Liver (tissue), 9 donors: ENCODE results near the gene YTHDF1. TPM values are rescaled to one million over a fixed set of nuclear protein-coding genes. Genes with fewer than 3 reads are reported as not detected.

Experiments
- DNase-seq: peaks from one replicate; pipeline ENCODE4 v3.0.0-alpha.2; 2017; ENCODE audit warnings: low spot score
- H3K27ac ChIP-seq, 2 donors: one replicate each; pipeline ENCODE4 v1.7.0; 2013; ENCODE audit warnings: inconsistent platforms in 2 of 2, low read length in 2 of 2, control low read depth in 1 of 2, low read depth in 1 of 2, mild to moderate bottlenecking in 1 of 2
- H3K27me3 ChIP-seq, 4 donors: one replicate each; pipeline versions ENCODE4 v1.6.1 to v1.7.0; 2013; ENCODE audit warnings: low read length in 3 of 4, inconsistent platforms in 1 of 4, mild to moderate bottlenecking in 1 of 4, moderate library complexity in 1 of 4; ENCODE audit not compliant: control insufficient read depth in 4 of 4, insufficient read depth in 4 of 4
- H3K36me3 ChIP-seq, 4 donors: one replicate each; pipeline versions ENCODE4 v1.6.1 to v1.7.0; 2013; ENCODE audit warnings: low read length in 3 of 4, mild to moderate bottlenecking in 3 of 4, low read depth in 1 of 4, moderate library complexity in 1 of 4; ENCODE audit not compliant: control insufficient read depth in 4 of 4, insufficient read depth in 3 of 4
- H3K4me1 ChIP-seq, 4 donors: one replicate each; pipeline versions ENCODE4 v1.6.1 to v1.7.0; 2013; ENCODE audit warnings: low read length in 3 of 4, mild to moderate bottlenecking in 3 of 4, moderate library complexity in 1 of 4; ENCODE audit not compliant: control insufficient read depth in 4 of 4, insufficient read depth in 4 of 4
- H3K4me3 ChIP-seq, 3 donors: one replicate each; pipeline versions ENCODE4 v1.6.1 to v1.7.0; 2013; ENCODE audit warnings: low read length in 3 of 3, control low read depth in 1 of 3, low read depth in 1 of 3, mild to moderate bottlenecking in 1 of 3
- H3K9ac ChIP-seq, 2 donors: one replicate each; pipeline ENCODE4 v1.7.0; 2013; ENCODE audit warnings: low read length in 2 of 2, mild to moderate bottlenecking in 2 of 2, moderate library complexity in 2 of 2, control low read depth in 1 of 2, low read depth in 1 of 2
- H3K9me3 ChIP-seq, 4 donors: one replicate each; pipeline versions ENCODE4 v1.6.1 to v1.7.0; 2013; ENCODE audit warnings: low read length in 3 of 4; ENCODE audit not compliant: control insufficient read depth in 4 of 4
- ATF3 ChIP-seq: IDR thresholded peaks from 2 replicates; pipeline ENCODE4 v1.6.1; 2016; ENCODE audit warnings: antibody characterized with exemption
- CTCF ChIP-seq: fragments of 150-350 bp; IDR thresholded peaks from 2 replicates; pipeline ENCODE4 v1.5.1; 2017; ENCODE audit warnings: improper control_type of control experiment, low read depth, low read length; ENCODE audit not compliant: missing input control
- FOXA1 ChIP-seq: IDR thresholded peaks from 2 replicates; pipeline ENCODE4 v1.6.1; 2016; ENCODE audit warnings: antibody characterized with exemption
- FOXA2 ChIP-seq: IDR thresholded peaks from 2 replicates; pipeline ENCODE4 v1.6.1; 2016; ENCODE audit warnings: antibody characterized with exemption
- GABPA ChIP-seq, 2 donors: IDR thresholded peaks in 1 of 2; conservative IDR thresholded peaks in 1 of 2; 2 replicates each; pipeline ENCODE4 v1.6.1; 2016; ENCODE audit warnings: antibody characterized with exemption in 2 of 2, mild to moderate bottlenecking in 1 of 2, moderate library complexity in 1 of 2
- HNF4A ChIP-seq, 2 donors: conservative IDR thresholded peaks; 2 replicates each; pipeline ENCODE4 v1.6.1; 2016; ENCODE audit warnings: antibody characterized with exemption in 2 of 2, mild to moderate bottlenecking in 2 of 2
- HNF4G ChIP-seq: IDR thresholded peaks from 2 replicates; pipeline ENCODE4 v1.6.1; 2016; ENCODE audit warnings: antibody characterized with exemption
- JUND ChIP-seq, 2 donors: IDR thresholded peaks; 2 replicates each; pipeline ENCODE4 v1.6.1; 2016; ENCODE audit warnings: antibody characterized with exemption in 2 of 2
- MAX ChIP-seq: IDR thresholded peaks from 2 replicates; pipeline ENCODE4 v1.6.1; 2016; ENCODE audit warnings: antibody characterized with exemption
- NR2F2 ChIP-seq: IDR thresholded peaks from 2 replicates; pipeline ENCODE4 v1.6.1; 2016; ENCODE audit warnings: antibody characterized with exemption
- RAD21 ChIP-seq, 2 donors: IDR thresholded peaks; 2 replicates each; pipeline ENCODE4 v1.6.1; 2016; ENCODE audit warnings: antibody characterized with exemption in 2 of 2, mild to moderate bottlenecking in 2 of 2
- REST ChIP-seq: IDR thresholded peaks from 2 replicates; pipeline ENCODE4 v1.6.1; 2016; ENCODE audit warnings: antibody characterized with exemption, mild to moderate bottlenecking
- SP1 ChIP-seq: IDR thresholded peaks from 2 replicates; pipeline ENCODE4 v1.6.1; 2018; ENCODE audit warnings: antibody characterized with exemption, mild to moderate bottlenecking
- TAF1 ChIP-seq: conservative IDR thresholded peaks from 2 replicates; pipeline ENCODE4 v1.6.1; 2016; ENCODE audit warnings: antibody characterized with exemption, mild to moderate bottlenecking
- YY1 ChIP-seq: IDR thresholded peaks from 2 replicates; pipeline ENCODE4 v1.6.1; 2016; ENCODE audit warnings: antibody characterized with exemption, mild to moderate bottlenecking
- WGBS: extraction: QIAGEN DNeasy Blood & Tissue Kit; methylation state at CpG from one replicate; pipeline ENCODE4 v1.1.7; 2013; 5-methylcytosine and 5-hydroxymethylcytosine counted together
- polyA plus RNA-seq, 2 donors: library from polyadenylated mRNA; stranded (reverse) in 1 of 2; unstranded in 1 of 2; fragments of 200-250 nt in 1 of 2; fragments of >200 nt in 1 of 2; fragmentation: Nextera tagmentation in 1 of 2; extraction: Ambion mirVana in 1 of 2; gene quantifications; one replicate each; pipeline versions ENCODE4 v1.2.1 to v1.2.3, GENCODE V29; 2013 to 2015
- total RNA-seq, 2 donors: library from RNA; depleted of rRNA; stranded (reverse); fragments of >200 nt; gene quantifications; one replicate each; pipeline ENCODE4 v1.2.3, GENCODE V29; 2014
- donor health status: healthy.
- donor health status: healthy.
- donor health status: healthy.
- donor health status: healthy.
- donor health status: healthy.

Gene YTHDF1
- total and polyA plus RNA-seq, 4 donors = 6.8 to 19.5 (median 14.9) TPM

DNA sequence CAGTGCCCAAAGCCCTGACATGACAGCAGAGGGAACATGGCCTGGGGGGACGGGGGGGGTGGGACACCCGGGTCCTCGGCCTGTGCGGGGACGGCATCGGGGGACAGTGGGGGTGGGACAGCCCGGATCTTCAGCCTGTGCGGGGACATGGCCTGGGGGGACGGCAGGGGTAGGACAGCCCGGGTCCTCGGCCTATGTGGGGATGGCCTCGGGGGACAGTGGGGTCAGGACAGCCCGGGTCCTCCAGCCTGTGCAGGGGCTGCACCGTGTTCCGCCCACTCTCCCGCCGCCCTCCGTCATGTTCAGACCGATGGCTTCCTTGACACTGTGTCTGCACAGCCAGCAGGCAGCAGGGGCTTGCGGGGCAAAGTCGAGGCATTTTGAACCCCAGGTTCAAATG lies 26.8 kb upstream of the YTHDF1 start:
- Histone ChIP-seq H3K4me3 (no peak overlapping the region), H3K27ac (no peak overlapping the region), H3K27me3 (peaks cover 0 to under 1% (median 0%) of the 10 kb centered on the region in 4 donors), H3K9me3 (no peaks in the 10 kb centered on the region), H3K4me1 (no peaks in the 10 kb centered on the region), H3K9ac (no peak overlapping the region), H3K36me3 (no peaks in the 10 kb centered on the region)
- TF ChIP-seq TAF1 (no peak), RAD21 (IDR thresholded peaks at IDR 0.05) (no peak), CTCF (no peak), HNF4A (conservative IDR thresholded peaks at IDR 0.05) (no peak), FOXA1 (no peak), REST (no peak), GABPA (IDR thresholded peaks at IDR 0.05 in 1 of 2, conservative IDR thresholded peaks at IDR 0.05 in 1 of 2) (no peak), SP1 (no peak), JUND (IDR thresholded peaks at IDR 0.05) (no peak), YY1 (no peak), NR2F2 (no peak), ATF3 (no peak), MAX (no peak), HNF4G (no peak), FOXA2 (no peak)
- 92% methylated on average over 21 of the region's 21 CpGs for WGBS
- no peak for DNase-seq

- Histone ChIP-seq H3K36me3 (no peaks in the 10 kb centered on the region), H3K4me1 (no peaks in the 10 kb centered on the region), H3K27ac (no peak overlapping the region), H3K9me3 (no peaks in the 10 kb centered on the region), H3K27me3 (no peaks in the 10 kb centered on the region), H3K9ac (no peak overlapping the region), H3K4me3 (no peak overlapping the region)
- DNase-seq = no peak
- WGBS = 41% methylated on average over 11 of the region's 11 CpGs
- TF ChIP-seq ATF3 (no peak), FOXA2 (no peak), FOXA1 (no peak), HNF4G (no peak)
These were observed 25.3 kb upstream of the YTHDF1 start for GRCh38 chr20:63241272-63241671.
